Gastroesophageal sphincter (tissue), 4 donors: Measurements from ENCODE around the gene WFDC2. TPM values are rescaled to one million over a fixed set of nuclear protein-coding genes. Genes with fewer than 3 reads are reported as not detected.

Experiments
- ATAC-seq: fragments of 150-250 bp; one replicate; pipeline ENCODE4 v1.9.1; 2016; ENCODE audit warnings: mild to moderate bottlenecking, moderate library complexity
- H3K27ac ChIP-seq, 4 donors: fragments of 200-600 bp; sonication (generic) in 3 of 4; 1 replicate in 3 of 4; 2 replicates in 1 of 4; pipeline ENCODE4 v1.5.1; 2016 to 2019
- H3K27me3 ChIP-seq: fragments of 200-600 bp; sonication (generic); one replicate; pipeline ENCODE4 v1.5.1; 2019
- H3K36me3 ChIP-seq, 2 donors: fragments of 200-600 bp; sonication (generic); one replicate each; pipeline ENCODE4 v1.5.1; 2019; ENCODE audit warnings: control low read depth in 1 of 2
- H3K4me1 ChIP-seq, 3 donors: fragments of 200-600 bp; sonication (generic); 1 replicate in 2 of 3; 2 replicates in 1 of 3; pipeline ENCODE4 v1.5.1; 2016 to 2019; ENCODE audit warnings: control low read depth in 2 of 3
- H3K4me3 ChIP-seq, 2 donors: fragments of 200-600 bp; sonication (generic); one replicate each; pipeline ENCODE4 v1.5.1; 2019; ENCODE audit warnings: mild to moderate bottlenecking in 1 of 2, moderate library complexity in 1 of 2
- H3K9me3 ChIP-seq, 3 donors: fragments of 200-600 bp; sonication (generic); one replicate each; pipeline ENCODE4 v1.5.1; 2017 to 2019; ENCODE audit warnings: control low read depth in 2 of 3
- EP300 ChIP-seq: sonication (generic); formaldehyde crosslinking; IDR thresholded peaks from one replicate; pipeline ENCODE4 v1.6.1; 2017; ENCODE audit warnings: antibody characterized with exemption, mild to moderate bottlenecking
- POLR2A ChIP-seq, 2 donors: fragments of 450-650 bp; IDR thresholded peaks; one replicate each; pipeline ENCODE4 v1.6.1; 2017; ENCODE audit warnings: antibody characterized with exemption in 2 of 2, mild to moderate bottlenecking in 2 of 2, moderate library complexity in 1 of 2
- POLR2AphosphoS5 ChIP-seq: sonication (generic); formaldehyde crosslinking; IDR thresholded peaks from one replicate; pipeline ENCODE4 v1.6.1; 2017; ENCODE audit warnings: antibody characterized with exemption
- WGBS, 2 donors: methylation state at CpG; one replicate each; pipeline ENCODE4 v1.1.5; 2018; ENCODE audit warnings: low coverage in 1 of 2; 5-methylcytosine and 5-hydroxymethylcytosine counted together
- total RNA-seq, 4 donors: library from RNA; depleted of rRNA; stranded (reverse); fragments of >200 nt; gene quantifications; one replicate each; pipeline ENCODE4 v1.1.0, GENCODE V29; 2016
- TF ChIP-seq, protein P1 (sequence below), 4 experiments: fragments of 200-600 bp in 2 of 4; fragments of 450-650 bp in 2 of 4; sonication (generic) in 1 of 4; IDR thresholded peaks; one replicate each; pipeline ENCODE4 v1.5.1; 2017 to 2019; ENCODE audit warnings: antibody characterized with exemption in 4 of 4, mild to moderate bottlenecking in 2 of 4, moderate library complexity in 2 of 4

WFDC2 gene
- total RNA-seq, 4 donors from 2014 or later: 7.0 to 21.9 (median 9.3) TPM; not detected in 1

DNA sequence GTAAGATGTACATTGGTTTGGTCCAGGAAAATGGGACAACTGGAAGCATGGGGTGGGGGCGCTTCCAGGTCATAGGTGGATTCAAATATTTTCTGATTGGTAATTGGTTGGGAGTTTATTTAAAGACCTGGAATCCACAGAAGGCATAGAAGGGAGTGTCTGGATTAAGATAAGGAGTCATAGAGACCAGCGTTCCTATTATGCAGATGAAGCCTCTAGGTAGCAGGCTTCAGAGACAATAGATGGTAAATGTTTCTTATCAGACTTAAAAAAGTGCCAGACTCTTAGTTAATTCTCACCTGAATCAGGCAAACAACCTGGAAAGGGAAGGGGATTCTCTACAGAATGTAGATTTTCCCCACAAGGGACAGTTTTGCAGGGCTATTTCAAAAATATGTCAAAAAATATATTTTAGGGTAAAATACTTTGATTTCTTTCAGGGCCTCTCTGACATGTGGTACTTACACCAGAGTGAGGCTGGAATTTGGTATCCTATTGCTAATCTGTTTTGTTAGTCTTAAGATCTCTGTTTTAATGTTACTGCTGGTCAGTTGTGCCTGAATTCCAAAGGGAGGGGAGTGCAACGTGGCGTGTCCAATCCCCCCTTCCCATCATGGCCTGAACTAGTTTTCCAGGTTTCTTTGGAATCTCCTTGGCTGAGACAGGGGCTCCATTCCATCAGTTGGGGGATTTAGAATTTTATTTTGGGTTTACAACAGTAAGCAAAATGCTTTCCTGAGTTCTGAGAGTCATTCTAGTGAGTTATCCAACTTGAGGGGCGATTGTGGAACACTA, 28.5 kb upstream of the WFDC2 start:
- ATAC-seq: no peak
- Histone ChIP-seq H3K4me1 (peaks cover 0 to 4% (median 0%) of the 10 kb centered on the region in 3 donors), H3K27me3 (peaks cover 15% of the 10 kb centered on the region), H3K27ac (no peak overlapping the region), H3K9me3 (no peaks in the 10 kb centered on the region), H3K36me3 (no peaks in the 10 kb centered on the region), H3K4me3 (no peak overlapping the region)
- TF ChIP-seq, protein P1, sequence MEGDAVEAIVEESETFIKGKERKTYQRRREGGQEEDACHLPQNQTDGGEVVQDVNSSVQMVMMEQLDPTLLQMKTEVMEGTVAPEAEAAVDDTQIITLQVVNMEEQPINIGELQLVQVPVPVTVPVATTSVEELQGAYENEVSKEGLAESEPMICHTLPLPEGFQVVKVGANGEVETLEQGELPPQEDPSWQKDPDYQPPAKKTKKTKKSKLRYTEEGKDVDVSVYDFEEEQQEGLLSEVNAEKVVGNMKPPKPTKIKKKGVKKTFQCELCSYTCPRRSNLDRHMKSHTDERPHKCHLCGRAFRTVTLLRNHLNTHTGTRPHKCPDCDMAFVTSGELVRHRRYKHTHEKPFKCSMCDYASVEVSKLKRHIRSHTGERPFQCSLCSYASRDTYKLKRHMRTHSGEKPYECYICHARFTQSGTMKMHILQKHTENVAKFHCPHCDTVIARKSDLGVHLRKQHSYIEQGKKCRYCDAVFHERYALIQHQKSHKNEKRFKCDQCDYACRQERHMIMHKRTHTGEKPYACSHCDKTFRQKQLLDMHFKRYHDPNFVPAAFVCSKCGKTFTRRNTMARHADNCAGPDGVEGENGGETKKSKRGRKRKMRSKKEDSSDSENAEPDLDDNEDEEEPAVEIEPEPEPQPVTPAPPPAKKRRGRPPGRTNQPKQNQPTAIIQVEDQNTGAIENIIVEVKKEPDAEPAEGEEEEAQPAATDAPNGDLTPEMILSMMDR (IDR thresholded peaks at IDR 0.05): no peak
- TF ChIP-seq EP300: no peak
- no peak for TF ChIP-seq POLR2A (IDR thresholded peaks at IDR 0.05)
- no peak for TF ChIP-seq POLR2AphosphoS5
- 70 to 100% methylated on average over 1 to 5 of the region's 5 CpGs for WGBS, 2 donors

DNA sequence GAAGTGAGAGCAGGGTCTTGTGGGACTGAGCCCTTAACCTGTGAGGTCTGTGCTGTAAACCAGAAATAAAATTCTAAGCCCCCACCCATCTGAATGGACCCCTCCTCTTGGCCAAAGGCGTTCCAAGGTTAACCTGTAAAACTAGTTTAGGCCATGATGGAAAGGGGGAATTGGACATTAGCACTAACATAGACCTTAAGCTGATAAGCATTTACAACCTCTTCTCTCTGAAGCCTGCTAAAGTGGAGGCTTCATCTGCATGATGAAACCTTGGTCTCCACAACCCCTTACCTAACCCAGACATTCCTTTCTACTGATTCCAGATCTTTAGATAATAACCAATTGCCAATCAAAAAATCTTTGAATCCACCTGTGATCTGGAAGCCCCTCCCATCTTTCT, 27.8 kb upstream of the WFDC2 start:
- WGBS, 2 donors: 83 to 100% methylated on average over 1 of the region's 1 CpG
- ATAC-seq: no peak

DNA sequence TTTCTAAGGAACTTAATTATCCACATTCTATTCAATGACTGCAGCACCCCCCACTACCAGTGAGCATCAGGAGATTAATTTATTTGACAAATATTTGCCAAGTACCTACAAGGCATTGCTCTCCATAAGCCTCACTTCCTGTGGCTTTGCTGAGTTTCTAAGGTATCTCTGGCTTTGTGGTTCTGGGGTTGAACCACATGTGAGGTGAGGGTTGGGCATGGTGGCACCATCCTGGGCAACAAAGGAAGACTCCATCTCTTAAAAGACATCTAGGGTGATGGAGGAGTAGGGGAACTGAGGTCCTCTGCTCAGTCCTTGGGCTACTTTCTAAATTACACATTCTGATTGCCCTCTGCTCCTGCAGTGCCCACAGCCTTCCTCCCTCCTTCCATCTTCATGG, 25.5 kb upstream of the WFDC2 start:
- no peak for TF ChIP-seq POLR2AphosphoS5
- no peak for TF ChIP-seq POLR2A (IDR thresholded peaks at IDR 0.05)
- TF ChIP-seq, protein P1 (IDR thresholded peaks at IDR 0.05): no peak
- TF ChIP-seq EP300: no peak
- Histone ChIP-seq H3K4me1 (peaks cover 0 to 3% (median 0%) of the 10 kb centered on the region in 3 donors), H3K9me3 (no peaks in the 10 kb centered on the region), H3K27me3 (peaks cover 15% of the 10 kb centered on the region), H3K27ac (no peak overlapping the region), H3K4me3 (no peak overlapping the region), H3K36me3 (peaks cover 0 to 4% of the 10 kb centered on the region in 2 donors)
- no peak for ATAC-seq

More for the DNA sequence above, 27.8 kb upstream of the WFDC2 start:
- Histone ChIP-seq H3K4me1 (peaks cover 0 to 4% (median 0%) of the 10 kb centered on the region in 3 donors), H3K27me3 (peaks cover 15% of the 10 kb centered on the region), H3K4me3 (no peak overlapping the region), H3K27ac (no peak overlapping the region), H3K36me3 (no peaks in the 10 kb centered on the region), H3K9me3 (no peaks in the 10 kb centered on the region)
- TF ChIP-seq POLR2AphosphoS5 (no peak), EP300 (no peak), POLR2A (IDR thresholded peaks at IDR 0.05) (no peak)
- TF ChIP-seq, protein P1 (IDR thresholded peaks at IDR 0.05): no peak

DNA sequence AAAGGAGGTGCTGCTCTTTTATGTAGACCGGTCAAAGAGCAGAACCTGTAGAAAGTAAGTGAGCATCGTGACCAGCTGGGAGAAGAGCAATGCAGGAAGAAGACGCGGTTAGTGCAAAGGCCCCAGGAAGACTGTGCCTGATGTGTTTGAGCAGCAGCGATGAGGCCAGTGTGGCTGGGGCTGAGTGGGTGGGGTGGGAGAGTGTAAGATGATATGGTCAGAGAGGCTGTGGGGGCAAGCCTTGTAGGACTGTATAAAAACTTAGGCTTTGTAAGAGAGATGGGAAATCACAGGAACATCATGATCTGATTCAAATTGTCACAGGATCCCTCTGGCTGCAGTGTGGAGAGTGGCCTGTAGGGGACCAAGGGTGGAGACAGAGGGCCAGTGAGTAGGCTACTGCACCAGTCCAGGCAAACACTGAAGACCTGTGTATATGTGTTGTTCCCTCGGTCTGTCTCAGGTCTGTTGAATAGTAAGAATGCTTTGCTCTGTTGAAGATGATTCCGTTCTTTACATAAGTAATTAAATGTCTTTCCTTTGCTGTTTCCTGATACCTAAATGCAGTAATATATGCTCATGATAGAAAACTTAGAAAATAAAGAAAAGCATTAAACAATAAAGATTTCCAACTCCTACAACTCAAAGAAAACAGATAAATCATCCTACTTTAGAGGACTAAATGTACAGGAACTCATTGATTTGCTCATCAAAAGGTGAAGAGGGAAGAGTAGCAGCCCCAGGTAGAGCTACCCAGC, 23.6 kb upstream of the WFDC2 start:
- TF ChIP-seq POLR2AphosphoS5 (no peak), POLR2A (IDR thresholded peaks at IDR 0.05) (no peak)
- TF ChIP-seq, protein P1 (IDR thresholded peaks at IDR 0.05): peak in 1 of 4 experiments; percentile 18
- H3K4me3 ChIP-seq: no peak overlapping the region
- no peak overlapping the region for H3K27ac ChIP-seq
- no peak for ATAC-seq
- no peaks in the 10 kb centered on the region for H3K9me3 ChIP-seq
- peaks cover 15% of the 10 kb centered on the region for H3K27me3 ChIP-seq
- peaks cover 0 to 15% (median 3%) of the 10 kb centered on the region in 3 donors for H3K4me1 ChIP-seq
- peaks cover 0 to 4% of the 10 kb centered on the region in 2 donors for H3K36me3 ChIP-seq
- 62 to 71% methylated on average over 4 to 7 of the region's 7 CpGs for WGBS, 2 donors
